CD14-positive monocyte (primary cell): ENCODE results near the gene AMY2A. TPM values are rescaled to one million over a fixed set of nuclear protein-coding genes. Genes with fewer than 3 reads are reported as not detected.
"Not testable (repeated sequence)": the region's sequence is repeated elsewhere in the genome, so short reads cannot be mapped to it uniquely, and the experiment has no call there.

Experiments
- DNase-seq, 3 donors: peaks; one replicate each; pipeline ENCODE4 v3.0.0-alpha.2; 2011 to 2022
- H2AFZ ChIP-seq: 2 replicates; pipeline ENCODE4 v1.6.0; 2012; ENCODE audit warnings: mild to moderate bottlenecking, low read depth, low read length, inconsistent platforms; ENCODE audit not compliant: insufficient read depth, poor library complexity, severe bottlenecking
- H3K27ac ChIP-seq, 2 donors: 1 replicate in 1 of 2; 2 replicates in 1 of 2; pipeline ENCODE4 v1.5.1; 2012 to 2013; ENCODE audit warnings: low read length in 2 of 2, control low read depth in 1 of 2, inconsistent platforms in 1 of 2, low read depth in 1 of 2, mild to moderate bottlenecking in 1 of 2
- H3K27me3 ChIP-seq, 2 donors: one replicate each; pipeline versions ENCODE4 v1.6.0 to v1.6.1; 2011 to 2013; ENCODE audit warnings: low read length in 2 of 2; ENCODE audit not compliant: control insufficient read depth in 2 of 2, insufficient read depth in 2 of 2
- H3K36me3 ChIP-seq, 2 donors: replicated peaks in 1 of 2; 1 replicate in 1 of 2; 2 replicates in 1 of 2; pipeline versions ENCODE4 v1.5.1 to v1.6.1; 2012 to 2013; ENCODE audit warnings: low read length in 2 of 2, control low read depth in 1 of 2, inconsistent platforms in 1 of 2, mild to moderate bottlenecking in 1 of 2; ENCODE audit not compliant: insufficient read depth in 2 of 2, control insufficient read depth in 1 of 2
- H3K4me1 ChIP-seq, 2 donors: 1 replicate in 1 of 2; 2 replicates in 1 of 2; pipeline versions ENCODE4 v1.5.1 to v1.6.1; 2012 to 2013; ENCODE audit warnings: low read length in 2 of 2, control low read depth in 1 of 2, inconsistent platforms in 1 of 2, mild to moderate bottlenecking in 1 of 2, moderate library complexity in 1 of 2; ENCODE audit not compliant: insufficient read depth in 2 of 2, control insufficient read depth in 1 of 2
- H3K4me2 ChIP-seq: replicated peaks from 2 replicates; pipeline ENCODE3; 2012; ENCODE audit warnings: low read length, moderate library complexity, mild to moderate bottlenecking; ENCODE audit not compliant: poor library complexity, severe bottlenecking; ENCODE audit errors: extremely low read depth
- H3K4me3 ChIP-seq, 3 experiments: fragments of 200-600 bp in 1 of 3; sonication (generic) in 1 of 3; replicated peaks in 1 of 3; 1 replicate in 2 of 3; 2 replicates in 1 of 3; pipeline ENCODE4 v1.5.1; 2011 to 2013; ENCODE audit warnings: low read length in 3 of 3, mild to moderate bottlenecking in 3 of 3, control low read depth in 2 of 3, low read depth in 2 of 3, inconsistent platforms in 1 of 3, moderate library complexity in 1 of 3
- H3K79me2 ChIP-seq: 2 replicates; pipeline ENCODE4 v1.6.0; 2012; ENCODE audit warnings: mild to moderate bottlenecking, control low read depth, inconsistent platforms, low read length, moderate library complexity; ENCODE audit not compliant: insufficient read depth
- H3K9ac ChIP-seq: 2 replicates; pipeline ENCODE4 v1.6.0; 2017; ENCODE audit warnings: low read length, mild to moderate bottlenecking; ENCODE audit not compliant: insufficient read depth, poor library complexity, severe bottlenecking
- H3K9me3 ChIP-seq, 2 donors: replicated peaks in 1 of 2; 1 replicate in 1 of 2; 2 replicates in 1 of 2; pipeline versions ENCODE4 v1.5.1 to v1.6.1; 2012 to 2013; ENCODE audit warnings: low read length in 2 of 2, control low read depth in 1 of 2; ENCODE audit not compliant: control insufficient read depth in 1 of 2, insufficient read depth in 1 of 2
- H4K20me1 ChIP-seq: 2 replicates; pipeline ENCODE4 v1.6.0; 2012; ENCODE audit warnings: mild to moderate bottlenecking, low read length, control low read depth, moderate library complexity; ENCODE audit not compliant: insufficient read depth
- H3K27ac Mint-ChIP-seq, 7 donors: one replicate each; pipeline ENCODE4 v1.8.0; 2020; ENCODE audit warnings: mild to moderate bottlenecking in 7 of 7, mixed read lengths in 7 of 7, moderate library complexity in 6 of 7, inconsistent platforms in 2 of 7
- H3K27me3 Mint-ChIP-seq, 3 donors: one replicate each; pipeline ENCODE4 v1.8.0; 2021 to 2022; ENCODE audit warnings: low read depth in 3 of 3, mild to moderate bottlenecking in 3 of 3, mixed read lengths in 3 of 3, moderate library complexity in 3 of 3, inconsistent platforms in 1 of 3
- H3K36me3 Mint-ChIP-seq, 2 donors: one replicate each; pipeline ENCODE4 v1.8.0; 2020; ENCODE audit warnings: mixed read lengths in 2 of 2, inconsistent platforms in 1 of 2, mild to moderate bottlenecking in 1 of 2
- H3K4me1 Mint-ChIP-seq: one replicate; pipeline ENCODE4 v1.8.0; 2020; ENCODE audit warnings: mild to moderate bottlenecking, mixed read lengths
- H3K4me3 Mint-ChIP-seq, 2 donors: one replicate each; pipeline ENCODE4 v1.8.0; 2020; ENCODE audit warnings: mild to moderate bottlenecking in 2 of 2, mixed read lengths in 2 of 2, moderate library complexity in 1 of 2
- H3K9me3 Mint-ChIP-seq, 7 donors: one replicate each; pipeline ENCODE4 v1.8.0; 2020 to 2022; ENCODE audit warnings: mixed read lengths in 7 of 7, mild to moderate bottlenecking in 6 of 7, moderate library complexity in 6 of 7, inconsistent platforms in 2 of 7
- WGBS: methylation state at CpG from one replicate; pipeline ENCODE4 v1.1.5; 2013; ENCODE audit warnings: missing lambda C conversion rate; ENCODE audit not compliant: insufficient coverage; 5-methylcytosine and 5-hydroxymethylcytosine counted together
- intact Hi-C, 2 donors: fragments of 100-400 bp; cut with micrococcal nuclease; formaldehyde crosslinking; loops; one replicate each; pipeline versions ENCODE4 v1.15.0 to v1.15.1; 2023
- polyA minus RNA-seq: library from RNA; depleted of rRNA, polyadenylated mRNA; stranded (reverse); fragments of >200 nt; gene quantifications from 2 replicates; pipeline ENCODE4 v1.2.3, GENCODE V29; 2012
- polyA plus RNA-seq, 3 donors: library from polyadenylated mRNA; depleted of rRNA in 1 of 3; unstranded in 2 of 3; stranded (reverse) in 1 of 3; fragments of 300-500 nt in 2 of 3; fragments of >200 nt in 1 of 3; fragmentation: Illumina TruSeq in 2 of 3; gene quantifications; 1 replicate in 2 of 3; 2 replicates in 1 of 3; pipeline ENCODE4 v1.2.3, GENCODE V29; 2012 to 2021
- total RNA-seq, 12 experiments: library from RNA in 1 of 12; stranded (reverse) in 1 of 12; fragments of 120-200 nt in 1 of 12; gene quantifications; one replicate each; pipeline ENCODE4 v1.2.4 and lab custom pipeline; 2013 to 2026; ENCODE audit warnings: mixed read lengths in 6 of 12, inconsistent platforms in 1 of 12
- TF ChIP-seq, protein P1 (sequence below): fragments of 200-600 bp; IDR thresholded peaks from one replicate; pipeline ENCODE4 v1.8.0; 2022; ENCODE audit warnings: antibody characterized with exemption, mild to moderate bottlenecking

AMY2A gene
- not detected for total RNA-seq (2013)
- polyA plus RNA-seq = not detected
- not detected in 2 replicates for polyA minus RNA-seq
- 0 to 0.35 (median 0) reads per million in 11 experiments for total RNA-seq (lab: John Stamatoyannopoulos, UW)

DNA sequence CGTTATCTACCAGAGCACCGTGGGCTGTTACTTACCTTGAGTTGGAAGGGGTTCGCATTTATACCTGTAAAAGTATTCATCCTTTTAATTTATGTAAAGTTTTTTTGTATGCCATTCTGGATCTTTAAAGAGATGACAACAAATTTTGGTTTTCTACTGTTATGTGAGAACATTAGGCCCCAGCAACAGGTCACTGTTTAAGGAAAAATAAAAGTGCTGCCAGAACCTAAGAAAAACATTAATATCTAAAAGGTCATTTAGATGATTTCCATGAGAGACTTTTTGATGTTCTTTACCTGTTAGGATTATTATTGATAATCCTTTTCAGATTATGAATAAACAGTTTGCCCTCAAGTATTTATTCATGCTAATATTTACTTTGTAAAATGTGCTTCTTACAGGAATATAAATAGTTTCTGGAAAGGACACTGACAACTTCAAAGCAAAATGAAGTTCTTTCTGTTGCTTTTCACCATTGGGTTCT is at the start of gene AMY2A:
Gene AMY2A (plus strand): TSS at position 434 of the 484 bp plus-strand sequence. CDS start 14 bp downstream, at position 448.
- intact Hi-C loops, H3K9me3 Mint-ChIP-seq, H4K20me1 ChIP-seq, H3K4me3 ChIP-seq, H3K27ac ChIP-seq, H3K4me1 ChIP-seq, H3K36me3 ChIP-seq, DNase-seq, H3K27me3 ChIP-seq, H3K9ac ChIP-seq, H3K27me3 Mint-ChIP-seq, H3K4me1 Mint-ChIP-seq, H2AFZ ChIP-seq, H3K9me3 ChIP-seq, H3K36me3 Mint-ChIP-seq, H3K4me3 Mint-ChIP-seq, H3K79me2 ChIP-seq, H3K4me2 ChIP-seq: not testable (repeated sequence)
- no CpG with 5 or more reads among the region's 3 CpGs for WGBS
- H3K27ac Mint-ChIP-seq = peak within 1 kb of the TSS in 1 of 7 donors; percentile 41

GRCh38 chr1:103569493-103569892 is 47.7 kb upstream of the AMY2A start:
- Histone ChIP-seq H2AFZ (no peak overlapping the region), H3K4me1 (no peaks in the 10 kb centered on the region), H4K20me1 (no peaks in the 10 kb centered on the region), H3K27me3 (no peaks in the 10 kb centered on the region), H3K36me3 (peaks cover 3 to 4% of the 10 kb centered on the region in 2 donors), H3K9me3 (peaks cover 8 to 14% of the 10 kb centered on the region in 2 donors), H3K27ac (no peak overlapping the region), H3K79me2 (no peaks in the 10 kb centered on the region), H3K4me3 (no peak overlapping the region), H3K4me2 (no peak overlapping the region), H3K9ac (no peak overlapping the region)
- intact Hi-C loops = no loop called here
- peaks cover 11 to 18% of the 10 kb centered on the region in 2 donors for H3K36me3 Mint-ChIP-seq
- WGBS = 100% methylated on average over 6 of the region's 7 CpGs
- peaks cover 6 to 11% (median 8%) of the 10 kb centered on the region in 7 donors for H3K9me3 Mint-ChIP-seq
- H3K4me1 Mint-ChIP-seq = no peaks in the 10 kb centered on the region
- H3K4me3 Mint-ChIP-seq = no peak overlapping the region
- no peak overlapping the region for H3K27ac Mint-ChIP-seq
- no peak for DNase-seq
- peaks cover 0 to 3% (median 0%) of the 10 kb centered on the region in 3 donors for H3K27me3 Mint-ChIP-seq
- TF ChIP-seq, protein P1, sequence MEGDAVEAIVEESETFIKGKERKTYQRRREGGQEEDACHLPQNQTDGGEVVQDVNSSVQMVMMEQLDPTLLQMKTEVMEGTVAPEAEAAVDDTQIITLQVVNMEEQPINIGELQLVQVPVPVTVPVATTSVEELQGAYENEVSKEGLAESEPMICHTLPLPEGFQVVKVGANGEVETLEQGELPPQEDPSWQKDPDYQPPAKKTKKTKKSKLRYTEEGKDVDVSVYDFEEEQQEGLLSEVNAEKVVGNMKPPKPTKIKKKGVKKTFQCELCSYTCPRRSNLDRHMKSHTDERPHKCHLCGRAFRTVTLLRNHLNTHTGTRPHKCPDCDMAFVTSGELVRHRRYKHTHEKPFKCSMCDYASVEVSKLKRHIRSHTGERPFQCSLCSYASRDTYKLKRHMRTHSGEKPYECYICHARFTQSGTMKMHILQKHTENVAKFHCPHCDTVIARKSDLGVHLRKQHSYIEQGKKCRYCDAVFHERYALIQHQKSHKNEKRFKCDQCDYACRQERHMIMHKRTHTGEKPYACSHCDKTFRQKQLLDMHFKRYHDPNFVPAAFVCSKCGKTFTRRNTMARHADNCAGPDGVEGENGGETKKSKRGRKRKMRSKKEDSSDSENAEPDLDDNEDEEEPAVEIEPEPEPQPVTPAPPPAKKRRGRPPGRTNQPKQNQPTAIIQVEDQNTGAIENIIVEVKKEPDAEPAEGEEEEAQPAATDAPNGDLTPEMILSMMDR = no peak

GRCh38 chr1:103571289-103571688 is 45.9 kb upstream of the AMY2A start, which contains the start of gene AMY2B:
Gene AMY2B (plus strand): TSS chr1:103571589. CDS start chr1:103571603, 14 bp downstream.
- H3K4me1 Mint-ChIP-seq, H3K4me1 ChIP-seq, H3K27me3 Mint-ChIP-seq, H3K27ac ChIP-seq, H3K4me3 ChIP-seq, DNase-seq, intact Hi-C loops, H3K36me3 ChIP-seq, H3K79me2 ChIP-seq, H3K27me3 ChIP-seq, H3K9ac ChIP-seq, H2AFZ ChIP-seq, H3K4me3 Mint-ChIP-seq, H4K20me1 ChIP-seq, H3K4me2 ChIP-seq: not testable (repeated sequence)
- no CpG with 5 or more reads among the region's 2 CpGs for WGBS
- peaks cover 14 to 18% of the 10 kb centered on the region in 2 donors for H3K36me3 Mint-ChIP-seq
- H3K9me3 Mint-ChIP-seq = peaks cover 6 to 11% (median 9%) of the 10 kb centered on the region in 7 donors
- peak within 1 kb of the TSS in 1 of 7 donors; percentile 55 for H3K27ac Mint-ChIP-seq
- H3K9me3 ChIP-seq = peaks cover 8 to 14% of the 10 kb centered on the region in 2 donors
